GM21367 (cell line): ENCODE results near the gene PDHX.

Experiments used
- ATAC-seq: cut with Tn5 transposase; IDR thresholded peaks from one replicate; pipeline ENCODE4 v1.9.1; 2021; ENCODE audit not compliant: unreplicated experiment

The PDHX gene

DNA sequence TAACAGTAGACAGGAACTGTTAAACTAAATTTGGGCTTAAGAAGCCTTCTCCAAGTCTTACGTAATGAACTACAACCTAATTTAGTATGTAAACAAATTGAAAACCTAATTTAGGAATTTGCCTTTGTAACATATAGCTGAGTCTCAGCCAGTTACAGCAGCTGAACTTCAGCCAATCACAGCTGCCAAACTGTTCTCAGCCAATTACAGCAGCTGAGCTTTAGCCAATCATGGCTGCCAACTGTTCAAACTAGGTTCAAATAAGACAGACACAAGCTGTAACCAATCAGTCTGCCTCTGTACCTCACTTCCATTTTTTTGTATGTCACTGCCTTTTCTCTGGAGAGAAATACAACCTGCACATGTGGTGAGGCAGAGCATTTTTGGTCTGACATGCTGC, 127.5 kb downstream of the PDHX start:
- ATAC-seq = no peak

DNA sequence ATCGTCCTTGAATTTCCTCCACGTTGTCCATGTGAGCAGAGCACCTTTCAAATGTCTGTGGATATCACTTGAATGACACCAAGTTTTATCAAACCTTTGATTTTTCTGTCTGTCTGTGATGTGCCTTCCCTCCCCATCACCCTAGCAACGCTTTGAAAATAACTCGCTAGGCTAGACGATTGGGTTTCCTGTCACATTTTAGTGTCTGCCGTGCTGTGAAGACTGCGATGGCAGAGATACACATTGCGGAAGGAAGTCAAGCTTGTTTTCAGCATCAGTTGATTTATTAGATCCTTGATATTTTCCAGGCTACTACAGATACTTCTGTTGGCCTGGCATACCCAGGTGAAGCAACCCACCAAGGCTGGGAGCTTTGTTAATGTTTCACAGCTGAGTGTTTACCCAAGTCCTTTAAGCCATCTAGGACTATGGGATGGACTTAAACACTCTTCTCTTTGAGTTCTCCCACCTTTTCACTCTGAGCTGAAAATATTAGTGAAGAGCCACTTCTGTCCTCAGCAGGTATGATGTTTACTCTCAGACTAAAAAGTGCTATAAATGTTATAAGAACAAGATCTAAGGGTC, 128.9 kb downstream of the PDHX start:
- no peak for ATAC-seq
